ENCODE results near the gene CALR3. TPM values are rescaled to one million over a fixed set of nuclear protein-coding genes. Genes with fewer than 3 reads are reported as not detected.

The CALR3 gene
- total and polyA plus RNA-seq, 2 of the 13 experiments (the other 11 are each of a cell fraction or from before 2014, with no cell fraction given): not detected

DNA sequence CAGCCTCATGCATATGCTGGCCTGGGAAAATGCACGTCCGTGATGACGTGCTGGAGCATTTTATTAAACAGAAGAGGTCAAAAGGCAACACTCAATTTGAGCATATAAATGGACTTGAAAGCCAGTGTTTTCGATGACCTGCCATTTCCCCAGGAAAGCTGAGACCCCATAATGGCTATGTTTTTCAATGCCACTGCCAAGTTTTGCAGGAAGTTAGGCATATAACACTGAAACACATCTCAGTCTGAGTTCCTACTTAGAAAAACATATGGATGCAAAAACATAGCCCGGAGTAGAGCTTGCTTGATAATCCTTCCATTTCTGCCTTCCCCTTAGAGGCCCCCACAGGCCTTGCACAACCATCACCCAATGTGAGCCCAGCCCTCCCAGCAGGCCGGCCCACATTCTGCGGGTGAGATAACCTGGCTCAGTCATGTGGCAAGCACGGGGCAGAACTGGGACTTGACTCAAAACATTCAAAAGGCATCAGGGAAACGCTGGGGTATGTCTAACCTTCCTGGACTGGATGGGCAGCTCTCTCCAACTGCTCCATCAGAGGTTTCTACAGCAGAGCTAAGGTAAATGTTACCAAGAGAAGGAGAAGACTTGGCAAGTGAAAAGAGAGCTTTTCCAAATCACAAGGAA, 49.1 kb downstream of the CALR3 start (continued):
- TF ChIP-seq YEATS4 (CRISPR knock-in tag; IDR thresholded peaks at IDR 0.05; ENCODE audit: borderline replicate concordance) (no peak), TBX2 (CRISPR knock-in tag; IDR thresholded peaks at IDR 0.05; ENCODE audit: borderline replicate concordance) (peak; percentile 63; the same call in 1 of the 2 replicates), MIXL1 (CRISPR knock-in tag; IDR thresholded peaks at IDR 0.05) (no peak), POLR2A (IDR thresholded peaks at IDR 0.05; ENCODE audit: insufficient read depth in 1 of 2, low read depth in 2 of 2, low read length in 2 of 2) (no peak), ZFP36L2 (CRISPR knock-in tag; IDR thresholded peaks at IDR 0.05) (no peak), TMF1 (CRISPR knock-in tag; IDR thresholded peaks at IDR 0.05; ENCODE audit: low read depth) (no peak), ZSCAN30 (CRISPR knock-in tag; IDR thresholded peaks at IDR 0.05) (no peak), NFE2L1 (CRISPR knock-in tag; IDR thresholded peaks at IDR 0.05; ENCODE audit: borderline replicate concordance) (no peak), KMT2A (CRISPR knock-in tag; IDR thresholded peaks at IDR 0.05) (no peak; the same call in 1 of the 2 replicates), DMTF1 (CRISPR knock-in tag; IDR thresholded peaks at IDR 0.05) (no peak), ZFYVE20 (CRISPR knock-in tag; IDR thresholded peaks at IDR 0.05; ENCODE audit: borderline replicate concordance, low read depth) (no peak), RBM22 (optimal IDR thresholded peaks at IDR 0.05; ENCODE audit: low read length) (no peak), MLLT10 (CRISPR knock-in tag; IDR thresholded peaks at IDR 0.05) (no peak), HNF4A (CRISPR knock-in tag; IDR thresholded peaks at IDR 0.05) (no peak), ZNF800 (CRISPR knock-in tag; IDR thresholded peaks at IDR 0.05) (no peak), NFIC (IDR thresholded peaks at IDR 0.05; ENCODE audit: low read length) (no peak)
- TF ChIP-seq, protein P1, sequence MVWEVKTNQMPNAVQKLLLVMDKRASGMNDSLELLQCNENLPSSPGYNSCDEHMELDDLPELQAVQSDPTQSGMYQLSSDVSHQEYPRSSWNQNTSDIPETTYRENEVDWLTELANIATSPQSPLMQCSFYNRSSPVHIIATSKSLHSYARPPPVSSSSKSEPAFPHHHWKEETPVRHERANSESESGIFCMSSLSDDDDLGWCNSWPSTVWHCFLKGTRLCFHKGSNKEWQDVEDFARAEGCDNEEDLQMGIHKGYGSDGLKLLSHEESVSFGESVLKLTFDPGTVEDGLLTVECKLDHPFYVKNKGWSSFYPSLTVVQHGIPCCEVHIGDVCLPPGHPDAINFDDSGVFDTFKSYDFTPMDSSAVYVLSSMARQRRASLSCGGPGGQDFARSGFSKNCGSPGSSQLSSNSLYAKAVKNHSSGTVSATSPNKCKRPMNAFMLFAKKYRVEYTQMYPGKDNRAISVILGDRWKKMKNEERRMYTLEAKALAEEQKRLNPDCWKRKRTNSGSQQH (CRISPR knock-in tag; IDR thresholded peaks at IDR 0.05; ENCODE audit: low read depth): no peak
- TF ChIP-seq, protein P2, sequence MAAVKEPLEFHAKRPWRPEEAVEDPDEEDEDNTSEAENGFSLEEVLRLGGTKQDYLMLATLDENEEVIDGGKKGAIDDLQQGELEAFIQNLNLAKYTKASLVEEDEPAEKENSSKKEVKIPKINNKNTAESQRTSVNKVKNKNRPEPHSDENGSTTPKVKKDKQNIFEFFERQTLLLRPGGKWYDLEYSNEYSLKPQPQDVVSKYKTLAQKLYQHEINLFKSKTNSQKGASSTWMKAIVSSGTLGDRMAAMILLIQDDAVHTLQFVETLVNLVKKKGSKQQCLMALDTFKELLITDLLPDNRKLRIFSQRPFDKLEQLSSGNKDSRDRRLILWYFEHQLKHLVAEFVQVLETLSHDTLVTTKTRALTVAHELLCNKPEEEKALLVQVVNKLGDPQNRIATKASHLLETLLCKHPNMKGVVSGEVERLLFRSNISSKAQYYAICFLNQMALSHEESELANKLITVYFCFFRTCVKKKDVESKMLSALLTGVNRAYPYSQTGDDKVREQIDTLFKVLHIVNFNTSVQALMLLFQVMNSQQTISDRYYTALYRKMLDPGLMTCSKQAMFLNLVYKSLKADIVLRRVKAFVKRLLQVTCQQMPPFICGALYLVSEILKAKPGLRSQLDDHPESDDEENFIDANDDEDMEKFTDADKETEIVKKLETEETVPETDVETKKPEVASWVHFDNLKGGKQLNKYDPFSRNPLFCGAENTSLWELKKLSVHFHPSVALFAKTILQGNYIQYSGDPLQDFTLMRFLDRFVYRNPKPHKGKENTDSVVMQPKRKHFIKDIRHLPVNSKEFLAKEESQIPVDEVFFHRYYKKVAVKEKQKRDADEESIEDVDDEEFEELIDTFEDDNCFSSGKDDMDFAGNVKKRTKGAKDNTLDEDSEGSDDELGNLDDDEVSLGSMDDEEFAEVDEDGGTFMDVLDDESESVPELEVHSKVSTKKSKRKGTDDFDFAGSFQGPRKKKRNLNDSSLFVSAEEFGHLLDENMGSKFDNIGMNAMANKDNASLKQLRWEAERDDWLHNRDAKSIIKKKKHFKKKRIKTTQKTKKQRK (IDR thresholded peaks at IDR 0.05; ENCODE audit: low read length): no peak
- TF ChIP-seq, protein P3, sequence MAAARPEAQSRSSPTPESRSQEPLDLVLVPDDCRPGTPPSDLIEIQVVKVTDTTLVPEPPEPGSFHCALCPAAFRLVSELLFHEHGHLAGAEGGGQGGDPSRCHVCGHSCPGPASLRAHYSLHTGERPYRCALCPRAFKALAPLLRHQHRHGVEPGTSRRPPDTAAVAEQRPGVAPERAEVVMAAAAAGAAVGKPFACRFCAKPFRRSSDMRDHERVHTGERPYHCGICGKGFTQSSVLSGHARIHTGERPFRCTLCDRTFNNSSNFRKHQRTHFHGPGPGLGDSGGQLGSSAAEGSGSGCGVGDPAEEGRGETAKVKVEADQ (CRISPR knock-in tag; IDR thresholded peaks at IDR 0.05; ENCODE audit: borderline replicate concordance): no peak
